GM18508 (cell line): ENCODE results near the gene GNG3.
"Not testable (repeated sequence)": the region's sequence is repeated elsewhere in the genome, so short reads cannot be mapped to it uniquely, and the experiment has no call there.

Experiments
- ATAC-seq: cut with Tn5 transposase; IDR thresholded peaks from one replicate; pipeline ENCODE4 v1.9.1; 2021; ENCODE audit warnings: moderate number of reproducible peaks; ENCODE audit not compliant: insufficient read depth, unreplicated experiment

GNG3 gene

GRCh38 chr11:62716206-62716605 is 8.7 kb downstream of the GNG3 start:
- no peak for ATAC-seq

- no peak for ATAC-seq
Observed at GRCh38 chr11:62716816-62717215, 9.3 kb downstream of the GNG3 start.

- no peak for ATAC-seq
Observed at GRCh38 chr11:62719302-62719978, 12.0 kb downstream of the GNG3 start.

- no peak for ATAC-seq
Observed at GRCh38 chr11:62721994-62722393, 14.5 kb downstream of the GNG3 start.

GRCh38 chr11:62724171-62724570 is 16.7 kb downstream of the GNG3 start:
- ATAC-seq, result no peak

GRCh38 chr11:62725646-62726045 is 18.2 kb downstream of the GNG3 start:
- ATAC-seq, result no peak

GRCh38 chr11:62726156-62726914 is 18.9 kb downstream of the GNG3 start:
- ATAC-seq, result no peak

GRCh38 chr11:62726915-62727164 is 19.4 kb downstream of the GNG3 start:
- no peak for ATAC-seq

GRCh38 chr11:62727165-62727871 is 19.8 kb downstream of the GNG3 start, which contains the start of gene HNRNPUL2:
Gene HNRNPUL2, minus strand, starts transcription at chr11:62727457. Its CDS starts 301 bp downstream, at chr11:62727156.
- peak; percentile 39 for ATAC-seq

GRCh38 chr11:62727872-62728170 is 20.3 kb downstream of the GNG3 start:
- peak; percentile 37 for ATAC-seq

GRCh38 chr11:62728171-62728988 is 20.9 kb downstream of the GNG3 start, which contains the start of gene TTC9C:
Gene TTC9C, plus strand, starts transcription at chr11:62728486. Its CDS starts 363 bp downstream, at chr11:62728849.
- ATAC-seq, result peak; percentile 12

GRCh38 chr11:62730076-62730475 is 22.6 kb downstream of the GNG3 start:
- ATAC-seq, result not testable (repeated sequence)

GRCh38 chr11:62732830-62733229 is 25.4 kb downstream of the GNG3 start:
- no peak for ATAC-seq

GRCh38 chr11:62737196-62737595 is 29.7 kb downstream of the GNG3 start:
- no peak for ATAC-seq

GRCh38 chr11:62747475-62748160 is 40.1 kb downstream of the GNG3 start:
- ATAC-seq, result no peak

- ATAC-seq, result not testable (repeated sequence)
Observed at GRCh38 chr11:62749931-62750330, 42.5 kb downstream of the GNG3 start.

- ATAC-seq, result no peak
Observed at GRCh38 chr11:62752177-62752785, 44.8 kb downstream of the GNG3 start.

- no peak for ATAC-seq
Observed at GRCh38 chr11:62752994-62753735, 45.7 kb downstream of the GNG3 start.
